Mononuclear cell (primary cell): ENCODE measurements around the gene AXDND1. TPM values are rescaled to one million over a fixed set of nuclear protein-coding genes. Genes with fewer than 3 reads are reported as not detected.

Experiments
- H3K27me3 ChIP-seq: 2 replicates; pipeline ENCODE4 v1.6.0; 2011; ENCODE audit warnings: low read length, control low read depth; ENCODE audit not compliant: insufficient read depth
- H3K4me1 ChIP-seq: 2 replicates; pipeline ENCODE4 v1.5.1; 2011; ENCODE audit warnings: mild to moderate bottlenecking, low read length, control low read depth; ENCODE audit not compliant: insufficient read depth
- H3K4me3 ChIP-seq: 2 replicates; pipeline ENCODE4 v1.5.1; 2011; ENCODE audit warnings: mild to moderate bottlenecking, low read length, moderate library complexity
- H3K9me3 ChIP-seq: 2 replicates; pipeline ENCODE4 v1.5.1; 2011; ENCODE audit warnings: low read depth, mild to moderate bottlenecking, control low read depth, low read length
- total RNA-seq: library from RNA; depleted of rRNA; stranded (reverse); fragments of >200 nt; gene quantifications from one replicate; pipeline ENCODE4 v1.2.3, GENCODE V29; 2012

The AXDND1 gene
- total RNA-seq, 1 donor = not detected

GRCh38 chr1:179598631-179599030 is 232.9 kb downstream of the AXDND1 start:
- H3K4me1 ChIP-seq = no peaks in the 10 kb centered on the region
- no peak overlapping the region for H3K4me3 ChIP-seq
- H3K9me3 ChIP-seq = no peaks in the 10 kb centered on the region
- H3K27me3 ChIP-seq = peaks cover 3% of the 10 kb centered on the region

- no peaks in the 10 kb centered on the region for H3K9me3 ChIP-seq
- no peaks in the 10 kb centered on the region for H3K4me1 ChIP-seq
- H3K4me3 ChIP-seq = no peak overlapping the region
- H3K27me3 ChIP-seq = no peaks in the 10 kb centered on the region
Measured at GRCh38 chr1:179599623-179600249, 234.0 kb downstream of the AXDND1 start.

- Histone ChIP-seq H3K4me1 (no peaks in the 10 kb centered on the region), H3K27me3 (no peaks in the 10 kb centered on the region), H3K4me3 (no peak overlapping the region), H3K9me3 (no peaks in the 10 kb centered on the region)
Measured at GRCh38 chr1:179601093-179601492, 235.3 kb downstream of the AXDND1 start.

Other genes with a start within 250 kb of the AXDND1 start
- gene ABL2, start 136.3 kb upstream of the AXDND1 start, total RNA-seq = 14.6 TPM
- 23.2 TPM for gene SOAT1, start 72.2 kb upstream of the AXDND1 start, total RNA-seq
- not detected for gene NPHS2, start 210.0 kb downstream of the AXDND1 start, total RNA-seq
- gene TDRD5, start 225.9 kb downstream of the AXDND1 start, total RNA-seq = 0.10 TPM